GM18499 (cell line): ENCODE measurements around the gene FN1.
A peak's percentile ranks its signal among the peaks of the same experiment; 100 is the strongest.
"Not testable (repeated sequence)": the region's sequence is repeated elsewhere in the genome, so short reads cannot be mapped to it uniquely, and the experiment has no call there.

Experiments used
- ATAC-seq: cut with Tn5 transposase; IDR thresholded peaks from one replicate; pipeline ENCODE4 v1.9.1; 2021; ENCODE audit warnings: moderate number of reproducible peaks; ENCODE audit not compliant: insufficient read depth, unreplicated experiment

The FN1 gene

DNA sequence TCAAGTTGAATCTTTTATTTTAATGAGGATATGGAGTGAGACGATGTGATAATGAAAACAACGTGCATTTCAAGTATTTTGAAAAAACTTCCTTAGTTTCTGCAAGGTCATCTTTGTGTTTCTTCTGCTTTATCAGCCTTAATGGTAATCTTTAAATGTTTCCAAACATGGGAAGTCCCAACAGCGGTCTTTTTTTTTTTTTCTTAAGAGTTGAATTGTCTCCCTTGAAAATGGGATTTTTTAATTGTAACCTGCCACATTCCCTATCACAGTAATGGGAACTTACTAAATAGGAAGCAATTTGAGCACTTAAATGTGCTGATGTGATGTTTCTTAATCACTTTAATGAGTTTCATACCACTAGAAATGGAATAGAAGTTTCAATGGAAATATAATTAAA is 78.2 kb downstream of the FN1 start:
- ATAC-seq, result no peak

DNA sequence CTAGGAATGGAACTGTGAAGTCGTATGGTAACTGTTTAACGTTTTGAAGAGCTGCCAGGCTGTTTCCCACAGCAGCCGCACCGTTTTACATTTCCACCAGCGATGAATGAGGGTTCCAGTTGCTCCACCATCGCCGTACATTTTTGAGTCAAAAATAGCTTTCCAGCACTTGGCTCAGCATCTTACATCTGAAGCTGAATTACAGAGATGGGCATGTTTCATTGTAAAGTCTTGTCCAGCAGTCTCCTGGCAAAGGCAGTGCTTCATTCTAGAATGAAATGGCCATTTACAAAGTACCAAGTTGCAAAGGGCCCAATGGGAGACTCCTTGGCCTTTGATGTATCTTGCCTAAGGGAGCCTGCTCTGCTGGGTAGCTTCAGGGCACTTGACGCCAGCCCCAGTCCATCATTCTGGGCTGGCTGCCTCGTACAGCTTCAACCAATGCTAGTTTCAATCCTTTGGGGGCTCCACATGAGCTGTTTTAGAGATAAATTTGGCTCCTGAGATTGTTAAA is 78.9 kb downstream of the FN1 start:
- no peak for ATAC-seq

DNA sequence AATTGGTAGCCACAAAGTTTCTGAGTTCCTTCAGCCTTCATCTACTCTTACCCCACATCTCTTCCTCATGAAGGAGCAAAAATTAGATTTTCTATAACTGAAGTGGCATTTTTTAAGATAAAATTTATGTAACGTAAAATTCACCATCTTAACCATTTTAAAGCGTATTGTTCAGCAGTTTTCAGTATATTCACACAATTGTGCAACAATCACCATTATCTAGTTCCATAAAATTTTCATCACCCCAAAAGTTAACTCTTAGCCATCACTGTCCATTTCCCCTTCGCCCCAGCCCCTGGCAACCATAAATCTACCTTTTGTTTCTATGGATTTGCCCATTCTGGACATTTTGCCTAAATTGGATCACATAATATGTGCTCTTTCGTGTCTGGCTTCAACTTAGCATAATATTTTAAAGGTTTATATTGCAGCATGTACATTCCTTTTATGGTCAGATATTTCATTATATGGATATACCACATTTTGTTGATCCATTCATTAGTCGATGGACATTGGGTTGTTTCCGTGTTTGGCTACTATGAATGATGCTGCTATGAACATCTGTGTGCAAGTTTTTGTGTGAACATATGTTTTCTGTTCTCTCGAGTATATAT is 79.4 kb downstream of the FN1 start:
- ATAC-seq, result no peak

DNA sequence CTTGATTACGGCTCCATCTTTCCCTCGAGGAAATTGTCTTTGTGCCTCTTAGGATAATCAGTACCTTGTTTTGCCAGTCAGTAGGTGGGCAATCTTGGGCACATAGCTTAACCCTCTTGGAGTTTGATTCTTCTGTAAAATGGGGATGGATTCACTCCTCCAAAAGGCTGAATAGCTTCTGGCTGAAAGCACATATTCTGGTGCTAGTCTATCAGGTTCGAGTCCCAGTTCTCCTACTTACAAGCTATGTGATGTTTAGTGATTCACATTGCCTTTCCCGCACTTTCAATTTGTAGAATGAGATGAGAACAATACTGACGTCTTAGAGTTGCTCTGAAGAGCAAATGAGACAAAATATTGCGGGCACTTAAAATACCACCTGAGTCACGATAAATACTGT is 80.1 kb downstream of the FN1 start:
- no peak for ATAC-seq

DNA sequence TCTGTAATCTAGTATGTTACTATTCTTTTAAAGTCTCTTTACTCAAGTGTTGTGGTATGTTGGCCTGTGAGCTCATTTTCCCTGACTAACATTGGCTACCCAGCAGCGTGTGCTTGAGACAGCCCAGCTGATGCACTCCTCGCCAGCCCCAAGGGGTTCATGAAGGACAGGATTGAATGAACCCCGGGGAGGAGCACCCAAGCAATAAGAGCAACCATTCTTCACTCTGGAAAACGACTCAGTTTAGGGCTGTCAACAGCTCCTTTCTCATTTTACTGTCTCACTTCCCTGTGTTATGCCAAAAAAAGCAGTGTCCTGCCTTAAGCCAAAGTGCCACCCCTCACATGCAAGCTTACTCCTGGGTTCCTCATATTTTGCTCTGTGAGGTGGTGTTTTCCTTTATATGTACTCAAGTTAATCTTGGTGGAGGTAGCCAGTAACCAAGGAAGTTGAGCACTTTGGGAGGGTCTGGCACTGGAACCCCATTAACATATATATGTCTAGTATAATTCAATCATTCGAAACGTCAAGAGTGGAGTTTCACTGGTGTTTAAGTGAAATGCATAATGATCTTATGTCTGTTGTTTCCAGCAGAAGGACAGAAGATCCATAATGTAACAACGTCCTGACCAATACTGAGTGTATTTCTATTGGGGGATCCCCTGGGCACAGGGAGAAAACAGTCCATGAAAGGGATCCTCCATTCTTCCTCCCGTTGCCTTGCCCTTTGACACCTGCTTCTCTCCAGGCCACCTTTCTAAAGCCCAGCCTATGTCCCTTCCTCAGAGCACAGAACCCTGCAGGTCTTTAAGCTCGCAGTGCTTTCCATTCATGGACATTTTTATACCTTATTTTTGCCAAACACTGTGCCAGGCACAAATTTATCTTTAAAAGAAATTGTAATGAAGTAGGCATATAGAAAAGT is 80.8 kb downstream of the FN1 start:
- no peak for ATAC-seq

DNA sequence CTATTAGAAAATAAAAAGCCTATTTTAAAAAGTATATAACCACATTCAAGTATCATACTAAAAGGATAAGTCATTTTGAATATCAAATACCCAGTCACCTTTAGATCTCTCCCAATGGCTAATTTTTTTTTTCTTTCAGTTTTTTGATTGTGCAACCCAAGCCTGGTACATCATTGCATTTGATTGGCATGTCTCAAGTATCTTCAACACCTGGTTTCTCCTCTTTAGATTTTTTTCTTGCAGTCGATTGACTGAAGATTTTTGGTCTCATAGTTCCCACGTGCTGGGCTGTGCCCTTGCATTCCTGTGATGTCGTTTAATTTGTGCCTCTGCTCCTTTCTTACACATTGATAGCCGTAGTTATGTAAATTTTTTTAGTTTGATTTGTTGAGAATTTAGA is 83.3 kb downstream of the FN1 start:
- no peak for ATAC-seq

DNA sequence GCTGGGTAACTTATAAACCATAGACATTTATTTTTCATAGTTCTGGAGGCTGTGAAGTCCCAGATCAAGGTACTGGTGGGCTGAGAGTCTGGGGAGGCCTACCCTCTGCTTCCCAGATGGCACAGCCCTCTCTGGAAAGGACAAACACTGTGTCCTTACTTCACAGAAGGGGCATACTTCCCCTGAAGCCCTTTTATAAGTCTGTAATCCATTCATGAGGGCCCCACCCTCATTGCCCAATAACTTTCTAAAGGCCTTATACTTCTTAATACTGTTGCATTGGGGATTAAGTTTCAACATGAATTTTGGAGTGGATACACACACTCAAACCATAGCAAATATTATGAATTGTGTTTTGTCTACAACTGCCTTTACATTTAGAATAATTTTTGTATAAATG is 88.0 kb downstream of the FN1 start:
- no peak for ATAC-seq

DNA sequence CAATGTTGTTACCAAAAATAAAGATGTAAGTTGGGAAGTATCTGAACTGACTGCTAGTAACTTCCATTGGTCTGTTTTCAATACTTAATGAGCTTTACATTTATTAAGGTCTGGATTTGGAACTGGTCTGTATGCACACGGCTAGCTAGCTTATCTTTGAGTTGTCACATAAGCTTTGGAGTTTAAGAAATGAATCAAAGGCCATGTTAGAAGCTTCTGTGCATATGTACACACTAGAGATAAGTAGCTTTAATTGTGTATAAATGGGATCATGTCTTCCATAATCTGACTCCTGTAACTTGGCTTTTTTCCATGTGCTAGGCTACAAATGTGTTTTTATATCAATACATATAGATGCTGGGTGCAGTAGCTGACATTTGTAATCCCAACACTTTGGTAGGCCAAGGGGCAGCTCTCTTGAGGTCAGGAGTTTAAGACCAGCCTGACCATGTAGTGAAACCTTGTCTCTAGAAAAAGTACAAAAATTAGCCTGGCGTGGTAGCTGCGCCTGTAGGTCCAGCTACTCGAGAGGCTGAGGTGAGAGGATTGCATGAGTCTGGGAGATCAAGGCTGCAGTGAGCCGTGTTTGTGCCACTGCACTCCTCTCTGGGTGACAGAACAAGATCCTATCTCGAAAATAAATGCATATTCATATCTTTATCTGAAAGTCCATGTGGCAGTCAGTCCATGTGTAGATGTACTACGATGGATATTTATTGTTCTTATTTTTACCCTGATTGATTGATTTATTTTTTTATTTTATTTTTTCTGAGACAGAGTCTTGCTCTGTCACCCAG is 96.8 kb downstream of the FN1 start:
- ATAC-seq, result no peak

DNA sequence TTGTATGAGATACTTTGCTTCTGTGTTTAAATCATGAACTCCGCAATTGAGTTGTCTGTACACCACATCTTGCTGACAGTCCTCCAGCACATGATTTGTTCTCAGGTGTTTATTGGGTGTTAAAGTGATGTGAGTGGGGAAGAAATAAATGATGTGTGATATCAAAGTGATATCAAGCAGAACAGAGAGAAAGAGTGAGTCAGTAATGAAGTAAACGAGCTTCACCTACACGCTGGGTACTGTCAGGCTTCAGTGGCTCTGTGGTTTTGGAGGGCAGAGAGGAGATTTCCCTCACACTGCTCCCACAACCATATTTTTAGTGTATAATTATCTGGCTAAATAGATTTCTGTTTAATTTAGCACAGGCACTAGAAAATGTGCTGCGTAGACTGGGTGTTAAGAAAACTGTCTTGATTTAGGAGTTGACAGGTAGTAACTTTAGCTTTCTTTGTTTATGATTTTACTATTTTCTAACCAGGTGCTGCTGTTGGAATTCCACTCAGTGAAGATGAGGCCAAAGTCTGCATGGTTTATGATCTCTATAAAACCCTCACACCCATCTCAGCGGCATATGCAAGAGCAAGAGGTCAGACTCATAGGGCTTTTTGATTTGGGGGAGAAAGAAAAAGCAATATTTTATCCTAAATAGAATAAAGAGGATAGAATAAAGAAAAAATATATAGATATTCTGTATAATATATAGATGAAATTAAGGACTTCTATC is 102.8 kb downstream of the FN1 start:
- peak; percentile 68 for ATAC-seq

DNA sequence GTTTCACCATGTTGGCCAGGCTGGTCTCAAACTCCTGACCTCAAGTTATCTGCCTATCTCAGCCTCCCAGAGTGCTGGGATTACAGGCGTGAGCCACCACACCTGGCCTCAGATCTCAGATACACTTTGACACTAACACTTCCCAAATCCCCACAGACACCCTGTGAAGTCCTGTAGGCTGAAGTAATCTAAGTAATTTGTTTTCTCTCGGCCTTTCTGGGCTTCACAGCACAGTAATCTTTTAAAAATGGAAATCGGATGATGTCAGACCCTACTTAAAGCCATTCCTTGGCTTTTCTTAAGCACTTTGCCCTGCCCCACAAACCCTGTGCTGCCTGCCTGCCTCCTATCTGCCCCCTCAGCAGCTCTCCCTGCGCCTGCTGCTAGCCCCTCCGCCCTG is 107.8 kb downstream of the FN1 start:
- no peak for ATAC-seq

DNA sequence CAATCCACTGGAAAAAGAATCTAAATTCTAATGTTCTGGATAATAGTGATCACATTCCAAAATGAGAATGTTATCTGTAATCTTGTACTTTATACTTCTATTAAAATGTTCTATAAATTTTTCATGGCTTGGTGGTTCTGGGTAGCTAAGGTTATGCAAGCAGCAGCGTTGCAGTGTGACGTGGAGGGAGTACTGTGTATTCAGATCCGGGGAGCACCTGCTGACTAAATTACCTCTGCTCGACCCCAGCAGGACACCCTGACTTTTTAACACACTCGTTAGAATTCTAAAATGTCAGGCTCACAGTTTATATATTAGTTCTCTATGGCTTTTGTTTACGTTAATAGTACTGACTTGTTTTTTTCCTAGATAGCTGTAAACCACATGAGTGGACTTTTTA is 111.1 kb downstream of the FN1 start:
- ATAC-seq, result no peak

DNA sequence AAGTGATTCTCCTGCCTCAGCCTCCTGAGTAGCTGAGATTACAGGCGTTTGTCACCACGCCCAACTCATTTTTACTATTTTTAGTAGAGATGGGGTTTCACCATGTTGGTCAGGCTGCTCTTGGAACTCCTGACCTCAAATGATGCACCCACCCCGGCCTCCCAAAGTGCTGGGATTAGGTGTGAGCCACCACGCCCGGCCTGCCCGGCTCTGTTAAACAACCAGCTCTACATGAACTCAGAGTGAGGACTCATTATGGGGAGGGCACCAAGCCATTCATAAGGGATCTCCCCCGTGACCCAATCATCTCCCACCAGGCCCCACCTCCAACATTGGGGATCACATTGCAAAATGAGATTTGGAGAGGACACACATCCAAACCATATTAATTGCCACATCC is 115.2 kb downstream of the FN1 start:
- ATAC-seq, result no peak

DNA sequence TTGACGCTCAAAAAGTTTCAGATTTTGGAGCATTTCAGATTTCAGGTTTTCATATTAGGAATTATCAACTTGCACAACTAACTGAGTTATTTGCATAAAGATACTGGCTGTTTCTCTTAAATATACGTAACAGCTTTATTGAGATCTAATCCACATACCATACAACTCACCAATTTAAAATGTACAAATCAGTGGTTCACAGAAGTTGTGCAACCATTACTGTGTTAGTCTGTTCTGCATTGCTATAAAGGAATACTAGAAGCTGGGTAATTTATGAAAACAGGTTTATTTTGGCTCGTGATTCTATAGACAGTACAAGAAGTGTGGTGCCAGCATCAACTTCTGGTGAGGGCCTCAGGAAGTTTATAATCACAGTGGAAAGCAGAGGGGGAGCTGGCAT is 115.8 kb downstream of the FN1 start:
- no peak for ATAC-seq

DNA sequence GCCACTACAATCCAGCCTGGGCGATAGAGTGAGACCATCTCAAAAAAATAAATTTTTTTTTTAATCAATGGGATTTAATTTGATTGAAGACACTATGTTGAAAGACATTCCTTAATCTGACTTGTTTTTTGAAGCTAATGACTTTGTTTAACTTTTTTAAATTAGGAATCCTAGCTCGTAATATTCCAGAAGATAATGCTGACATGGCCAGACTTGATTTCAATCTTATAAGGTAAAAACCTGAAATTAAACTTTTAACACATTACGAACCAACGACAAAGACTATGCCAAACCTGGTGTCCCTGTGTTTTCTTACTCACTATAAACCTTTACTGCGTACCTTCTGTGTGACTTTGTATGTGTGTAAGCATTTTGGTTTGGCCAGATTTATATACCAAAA is 116.4 kb downstream of the FN1 start:
- ATAC-seq, result no peak

DNA sequence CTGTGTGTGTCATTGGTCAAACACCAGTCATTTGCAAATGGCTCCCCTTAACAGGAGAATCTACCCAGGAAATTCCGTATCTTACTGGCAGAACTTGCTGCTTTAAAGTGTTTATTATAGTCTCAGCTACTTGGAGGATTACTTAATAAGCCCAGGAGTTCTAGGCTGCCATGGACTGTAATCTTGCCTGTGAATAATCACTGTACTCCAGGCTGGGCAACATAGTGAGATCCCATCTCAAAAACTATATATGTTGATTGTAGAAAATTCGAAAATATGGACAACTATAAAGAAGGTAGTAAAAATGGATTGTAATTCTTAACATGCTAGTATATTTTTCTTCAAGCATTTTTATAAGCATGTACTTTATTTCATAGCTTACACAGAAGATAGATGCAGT is 119.5 kb downstream of the FN1 start:
- ATAC-seq, result no peak

DNA sequence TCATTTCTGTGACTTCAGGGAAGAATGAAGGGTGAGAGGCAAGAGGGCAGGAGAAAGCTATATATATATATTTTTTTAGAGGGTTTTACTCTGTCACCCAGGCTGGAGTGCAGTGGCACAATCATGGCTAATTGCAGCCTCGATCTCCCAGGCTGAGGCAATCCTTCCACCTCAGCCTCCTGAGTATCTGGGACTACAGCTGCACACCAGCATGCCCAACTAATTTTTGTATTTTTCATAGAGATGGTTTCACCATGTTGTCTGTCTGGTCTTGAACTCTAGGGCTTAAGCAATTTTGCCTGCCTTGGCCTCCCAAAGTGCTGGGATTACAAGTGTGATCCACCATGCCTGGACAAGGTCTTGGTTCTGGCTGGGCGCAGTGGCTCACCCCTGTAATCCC is 120.6 kb downstream of the FN1 start:
- ATAC-seq, result no peak

DNA sequence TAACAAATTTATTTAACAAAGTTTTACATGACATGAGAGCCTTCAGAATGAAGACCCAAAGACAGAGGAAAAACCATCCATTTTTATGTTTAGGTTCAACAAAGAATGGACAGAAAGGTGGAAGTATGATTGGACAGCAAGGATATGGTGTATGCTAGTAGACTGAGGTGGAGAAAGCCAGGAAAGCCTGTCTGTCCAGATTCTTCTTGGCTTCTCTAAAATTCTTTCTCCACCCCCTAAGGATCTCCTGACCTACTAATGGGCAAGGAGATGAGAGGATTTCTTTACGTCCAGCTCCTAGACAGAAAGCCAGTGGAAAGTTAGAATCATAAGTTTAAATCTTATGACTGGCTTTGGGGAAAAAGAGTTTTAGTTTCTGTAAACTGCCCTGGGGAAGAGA is 121.0 kb downstream of the FN1 start:
- no peak for ATAC-seq

DNA sequence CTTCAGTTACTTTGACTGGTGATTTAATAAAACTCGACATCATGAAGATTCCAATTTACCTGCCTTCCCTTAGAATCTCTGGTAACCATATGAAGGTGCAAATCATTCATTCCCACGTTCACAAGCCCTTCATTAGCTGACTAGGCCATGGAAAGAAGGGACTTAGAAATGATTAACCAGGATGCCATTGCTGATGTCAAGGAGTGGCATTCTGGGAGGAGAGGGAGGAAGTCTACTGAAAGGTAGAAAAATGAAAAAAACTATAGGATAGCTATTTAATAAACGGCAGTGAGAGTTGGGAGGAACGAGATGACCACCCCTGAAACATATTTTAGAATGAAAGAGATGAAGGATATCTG is 122.6 kb downstream of the FN1 start:
- ATAC-seq, result no peak

DNA sequence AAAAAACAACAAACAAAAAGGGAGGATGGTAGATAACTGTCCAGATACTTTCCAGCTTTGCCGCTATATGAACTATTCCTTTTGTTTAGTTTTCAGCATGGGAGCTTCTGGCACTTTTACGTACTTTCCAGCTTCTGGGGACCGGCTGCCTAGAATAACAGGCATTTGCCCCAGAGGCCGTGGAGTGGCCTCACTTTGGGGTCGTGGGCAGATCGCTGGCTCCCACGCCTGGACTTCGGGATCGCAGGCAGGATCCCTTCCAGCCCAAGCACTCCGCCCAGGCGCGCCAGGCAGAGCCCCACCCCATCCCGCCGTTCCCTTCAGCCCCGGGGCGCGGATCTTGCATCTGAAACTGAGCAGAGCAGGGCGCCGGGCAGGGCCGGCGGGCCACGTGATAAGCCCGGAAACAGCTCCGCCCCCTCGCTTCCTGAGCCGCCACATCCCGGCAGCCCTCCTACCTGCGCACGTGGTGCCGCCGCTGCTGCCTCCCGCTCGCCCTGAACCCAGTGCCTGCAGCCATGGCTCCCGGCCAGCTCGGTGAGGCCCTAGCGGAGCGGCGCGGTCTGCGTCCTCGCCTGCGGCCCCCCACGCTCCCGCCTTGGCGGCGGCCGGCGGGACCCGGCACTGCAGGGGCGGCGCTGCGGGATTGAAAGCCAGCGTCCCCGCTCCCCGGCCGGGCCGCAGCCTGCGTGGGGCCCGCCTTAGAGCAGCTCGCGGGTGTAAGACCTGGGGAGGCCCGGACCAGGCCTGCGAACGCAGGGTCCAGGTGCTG is 124.1 kb downstream of the FN1 start, which contains the start of gene ATIC:
Gene ATIC, plus strand, starts transcription at position 435 of the 772 bp plus-strand sequence. Its CDS starts 84 bp downstream, at position 519.
- peak; percentile 99 for ATAC-seq

DNA sequence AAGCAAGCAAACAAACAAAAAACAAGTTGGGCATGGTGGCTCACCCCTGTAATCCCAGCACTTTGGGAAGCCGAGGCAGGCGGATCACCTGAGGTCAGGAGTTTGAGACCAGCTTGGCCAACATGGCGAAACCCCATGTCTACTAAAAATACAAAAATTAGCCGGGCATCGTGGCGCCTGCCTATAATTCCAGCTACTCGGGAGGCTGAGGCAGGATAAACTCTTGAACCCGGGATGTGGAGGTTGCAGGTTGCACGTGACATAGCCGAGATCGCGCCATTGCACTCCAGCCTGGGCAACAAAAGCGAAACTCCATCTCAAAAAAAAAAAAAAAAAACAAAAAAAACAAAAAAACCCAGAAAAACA is 124.6 kb downstream of the FN1 start:
- not testable (repeated sequence) for ATAC-seq
